HCT116 (cell line): ENCODE data around the gene RPL18A. TPM values are rescaled to one million over a fixed set of nuclear protein-coding genes. Genes with fewer than 3 reads are reported as not detected.

Source experiments
- ATAC-seq: fragments of 200-7000 bp; cut with Tn5 transposase; 2 replicates; pipeline ENCODE4 v1.9.1; 2020; ENCODE audit warnings: mild to moderate bottlenecking, moderate library complexity
- BruUV-seq: library from RNA; stranded (reverse); fragments of 400-500 nt; replicated peaks from 2 replicates; lab custom pipeline; 2021; lab: Mats Ljungman, UMichigan
- CTCF ChIA-PET: fragments of 300-600 bp; sonication (Branson Sonifier 250); formaldehyde crosslinking; loops from one replicate; lab custom pipeline; 2021; ENCODE audit warnings: antibody characterized with exemption; lab: Charles Lee
- POLR2A ChIA-PET: fragments of 300-600, 350-600 bp; sonication (Branson Sonifier 250); formaldehyde crosslinking; loops from one replicate; lab custom pipeline; 2021; ENCODE audit warnings: antibody characterized with exemption; lab: Charles Lee
- RAD21 ChIA-PET, 2 experiments: fragments of 300-600 bp; sonication (Branson Sonifier 250); formaldehyde crosslinking; loops; one replicate each; lab custom pipeline; 2023; ENCODE audit warnings: low total read pairs in 2 of 2; ENCODE audit not compliant: uncharacterized antibody in 2 of 2, unreplicated experiment in 2 of 2, low non-redundant PET in 1 of 2; lab: Charles Lee
- DNase-seq: peaks from one replicate; pipeline ENCODE4 v3.0.0-alpha.2; 2010; ENCODE audit warnings: low read depth, low spot score
- H2AFZ ChIP-seq: fragments of 200-600 bp; shearing (Covaris generic), sonication (generic); 2 replicates; pipeline ENCODE4 v1.6.1; 2017; ENCODE audit warnings: low read depth, mixed run types, mixed read lengths, antibody characterized with exemption, low read length; ENCODE audit not compliant: poor library complexity, severe bottlenecking
- H3K27ac ChIP-seq: 2 replicates; pipeline ENCODE4 v1.5.1; 2012; ENCODE audit warnings: low read depth, low read length
- H3K27me3 ChIP-seq: fragments of 200-600 bp; sonication (generic); 2 replicates; pipeline ENCODE4 v1.6.1; 2016; ENCODE audit warnings: mixed run types, low read length, mixed read lengths; ENCODE audit not compliant: insufficient read depth
- H3K36me3 ChIP-seq, 2 experiments: fragments of 200-500 bp in 1 of 2; fragments of 200-600 bp in 1 of 2; sonication (Bioruptor generic) in 1 of 2; sonication (generic) in 1 of 2; 2 replicates each; pipeline versions ENCODE4 v1.5.1 to v1.6.1; 2014 to 2016; ENCODE audit warnings: low read length in 2 of 2, inconsistent platforms in 1 of 2, mixed read lengths in 1 of 2, mixed run types in 1 of 2; ENCODE audit not compliant: insufficient read depth in 2 of 2, control insufficient read depth in 1 of 2
- H3K4me1 ChIP-seq, 2 experiments: fragments of 200-600 bp in 1 of 2; sonication (generic) in 1 of 2; 2 replicates each; pipeline versions ENCODE4 v1.5.1 to v1.6.1; 2012 to 2017; ENCODE audit warnings: low read length in 2 of 2, inconsistent platforms in 1 of 2, mild to moderate bottlenecking in 1 of 2, mixed read lengths in 1 of 2, mixed run types in 1 of 2, moderate library complexity in 1 of 2; ENCODE audit not compliant: insufficient read depth in 2 of 2, control insufficient read depth in 1 of 2
- H3K4me2 ChIP-seq: fragments of 200-600 bp; sonication (generic); 2 replicates; pipeline ENCODE4 v1.6.1; 2017; ENCODE audit warnings: mixed run types, low read length, mixed read lengths
- H3K4me3 ChIP-seq, 2 experiments: fragments of 200-600 bp in 1 of 2; sonication (generic) in 1 of 2; replicated peaks in 1 of 2; 2 replicates each; pipeline ENCODE4 v1.5.1; 2011 to 2016; ENCODE audit warnings: low read length in 2 of 2, control low read depth in 1 of 2, low read depth in 1 of 2, mild to moderate bottlenecking in 1 of 2, mixed read lengths in 1 of 2, mixed run types in 1 of 2
- H3K79me2 ChIP-seq: fragments of 200-600 bp; sonication (generic); 2 replicates; pipeline ENCODE4 v1.6.1; 2017; ENCODE audit warnings: mild to moderate bottlenecking, mixed run types, low read length, moderate library complexity, mixed read lengths; ENCODE audit not compliant: insufficient read depth
- H3K9ac ChIP-seq: fragments of 200-600 bp; sonication (generic); 2 replicates; pipeline ENCODE4 v1.6.1; 2016; ENCODE audit warnings: low read length, mixed read lengths
- H3K9me2 ChIP-seq: fragments of 200-600 bp; sonication (generic), shearing (Covaris generic); 2 replicates; pipeline ENCODE4 v1.6.1; 2017; ENCODE audit warnings: mixed run types, mild to moderate bottlenecking, moderate library complexity; ENCODE audit not compliant: insufficient read depth
- H3K9me3 ChIP-seq, 2 experiments: fragments of 200-500 bp in 1 of 2; fragments of 200-600 bp in 1 of 2; sonication (Bioruptor generic) in 1 of 2; sonication (generic) in 1 of 2; 2 replicates each; pipeline ENCODE4 v1.6.1; 2014 to 2017; ENCODE audit warnings: low read length in 2 of 2, mixed read lengths in 2 of 2, inconsistent platforms in 1 of 2, low read depth in 1 of 2, mild to moderate bottlenecking in 1 of 2, mixed run types in 1 of 2, moderate library complexity in 1 of 2; ENCODE audit not compliant: control insufficient read depth in 1 of 2, insufficient read depth in 1 of 2
- H4K20me1 ChIP-seq: fragments of 200-600 bp; sonication (generic), shearing (Covaris generic); 2 replicates; pipeline ENCODE4 v1.6.1; 2017; ENCODE audit warnings: mixed run types, mild to moderate bottlenecking, moderate library complexity; ENCODE audit not compliant: insufficient read depth
- CBX3 ChIP-seq: IDR thresholded peaks from 2 replicates; pipeline ENCODE4 v1.6.1; 2012; ENCODE audit warnings: low read depth
- EGR1 ChIP-seq: IDR thresholded peaks from 2 replicates; pipeline ENCODE4 v1.6.1; 2012; ENCODE audit warnings: low read depth
- RAD21 ChIP-seq: IDR thresholded peaks from 2 replicates; pipeline ENCODE4 v1.6.1; 2012; ENCODE audit warnings: low read depth, mild to moderate bottlenecking
- intact Hi-C: fragments of 100-400 bp; cut with micrococcal nuclease; formaldehyde crosslinking; loops from 2 replicates; pipeline ENCODE4 v1.10.0; 2022
- total RNA-seq: library from RNA; stranded (reverse); gene quantifications from one replicate; pipeline ENCODE4 v1.2.1, GENCODE V29; 2021; ENCODE audit not compliant: unreplicated experiment
- TF ChIP-seq, protein P1 (sequence below), 3 experiments: fragments of 200-600 bp in 1 of 3; sonication (generic) in 1 of 3; IDR thresholded peaks in 2 of 3; conservative IDR thresholded peaks in 1 of 3; 2 replicates each; pipeline ENCODE4 v1.5.1; 2012 to 2017; ENCODE audit warnings: low read depth in 2 of 3, low read length in 2 of 3, antibody characterized with exemption in 1 of 3, borderline replicate concordance in 1 of 3, control low read depth in 1 of 3, mild to moderate bottlenecking in 1 of 3, mixed read lengths in 1 of 3, mixed run types in 1 of 3, moderate library complexity in 1 of 3; ENCODE audit not compliant: insufficient read depth in 1 of 3
- TF ChIP-seq, protein P2 (sequence below): IDR thresholded peaks from 2 replicates; pipeline ENCODE4 v1.6.1; 2011; ENCODE audit warnings: mild to moderate bottlenecking, low read length, moderate library complexity; ENCODE audit not compliant: insufficient replicate concordance; ENCODE audit errors: extremely low read depth

Gene RPL18A
- total RNA-seq, 1 experiment from 2014 or later = 3,525 TPM

DNA sequence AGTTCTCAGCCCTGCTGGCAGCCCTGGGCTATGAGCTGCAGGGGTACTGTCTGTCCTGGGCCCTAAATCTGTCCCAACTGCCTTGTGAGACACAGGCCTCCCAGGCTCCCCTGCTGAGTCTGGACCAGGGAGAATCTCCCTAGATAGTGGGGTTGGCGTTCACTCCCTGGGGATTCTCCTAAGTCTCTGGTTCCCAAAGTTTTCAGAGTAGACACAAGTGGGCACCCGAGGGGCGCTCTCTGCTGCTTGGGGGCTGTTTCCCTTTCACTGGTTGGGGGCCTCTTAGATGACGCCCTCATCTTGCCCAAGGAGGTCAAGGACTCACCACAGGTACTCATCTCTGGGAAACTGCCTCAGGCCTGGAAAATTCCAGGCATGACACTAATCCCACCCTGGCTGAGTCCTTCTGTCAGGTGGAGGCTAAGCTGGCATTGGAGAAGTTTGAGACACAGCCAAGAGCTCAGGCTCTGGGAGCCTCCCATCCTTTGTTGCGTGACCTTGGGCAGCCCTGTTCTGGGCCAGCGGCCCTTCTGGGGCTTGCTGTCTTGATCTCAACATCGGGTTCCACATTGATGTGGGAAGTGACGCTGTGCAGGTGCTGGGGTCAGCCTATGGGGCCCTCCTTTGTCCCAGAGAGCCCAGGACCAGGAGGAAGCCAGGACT is 3.9 kb downstream of the RPL18A start:
- intact Hi-C loops = no loop called here

More for the DNA sequence above, 3.9 kb downstream of the RPL18A start:
- ATAC-seq (no peak), DNase-seq (no peak)
- Histone ChIP-seq H3K4me3 (no peak overlapping the region), H3K9me2 (no peaks in the 10 kb centered on the region), H3K27me3 (no peaks in the 10 kb centered on the region), H3K4me1 (peaks cover 39 to 64% of the 10 kb centered on the region in 2 experiments), H3K79me2 (peaks cover 41% of the 10 kb centered on the region), H3K36me3 (peaks cover 20 to 46% of the 10 kb centered on the region in 2 experiments), H3K4me2 (peak overlapping the region; percentile 23; the same call in 1 of the 2 replicates), H4K20me1 (peaks cover 17% of the 10 kb centered on the region; the same call in 1 of the 2 replicates), H3K9ac (peak overlapping the region; percentile 38; the same call in 1 of the 2 replicates), H2AFZ (no peak overlapping the region), H3K9me3 (no peaks in the 10 kb centered on the region), H3K27ac (peak overlapping the region; percentile 84)
- ChIA-PET RAD21 (no interaction called here), CTCF (interaction anchor here (1.0 kb wide), 1 partner anchor 11 kb away, joined by 3 read pairs; no protein-coding TSS in a partner anchor), POLR2A (interaction anchor here (0.8 to 4.0 kb wide), 6 partner anchors 33 to 134 kb away, joined by 3 to 34 read pairs (median 5); partner anchors contain the start of genes B3GNT3 and CCDC124)
- no peak for TF ChIP-seq CBX3
- TF ChIP-seq, protein P1, sequence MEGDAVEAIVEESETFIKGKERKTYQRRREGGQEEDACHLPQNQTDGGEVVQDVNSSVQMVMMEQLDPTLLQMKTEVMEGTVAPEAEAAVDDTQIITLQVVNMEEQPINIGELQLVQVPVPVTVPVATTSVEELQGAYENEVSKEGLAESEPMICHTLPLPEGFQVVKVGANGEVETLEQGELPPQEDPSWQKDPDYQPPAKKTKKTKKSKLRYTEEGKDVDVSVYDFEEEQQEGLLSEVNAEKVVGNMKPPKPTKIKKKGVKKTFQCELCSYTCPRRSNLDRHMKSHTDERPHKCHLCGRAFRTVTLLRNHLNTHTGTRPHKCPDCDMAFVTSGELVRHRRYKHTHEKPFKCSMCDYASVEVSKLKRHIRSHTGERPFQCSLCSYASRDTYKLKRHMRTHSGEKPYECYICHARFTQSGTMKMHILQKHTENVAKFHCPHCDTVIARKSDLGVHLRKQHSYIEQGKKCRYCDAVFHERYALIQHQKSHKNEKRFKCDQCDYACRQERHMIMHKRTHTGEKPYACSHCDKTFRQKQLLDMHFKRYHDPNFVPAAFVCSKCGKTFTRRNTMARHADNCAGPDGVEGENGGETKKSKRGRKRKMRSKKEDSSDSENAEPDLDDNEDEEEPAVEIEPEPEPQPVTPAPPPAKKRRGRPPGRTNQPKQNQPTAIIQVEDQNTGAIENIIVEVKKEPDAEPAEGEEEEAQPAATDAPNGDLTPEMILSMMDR (IDR thresholded peaks at IDR 0.05 in 2 of 3, conservative IDR thresholded peaks at IDR 0.05 in 1 of 3; ENCODE audit: borderline replicate concordance in 1 of 3, insufficient read depth in 1 of 3, low read depth in 2 of 3, low read length in 2 of 3) = no peak
- TF ChIP-seq RAD21 = no peak
- no peak for TF ChIP-seq EGR1
- TF ChIP-seq, protein P2, sequence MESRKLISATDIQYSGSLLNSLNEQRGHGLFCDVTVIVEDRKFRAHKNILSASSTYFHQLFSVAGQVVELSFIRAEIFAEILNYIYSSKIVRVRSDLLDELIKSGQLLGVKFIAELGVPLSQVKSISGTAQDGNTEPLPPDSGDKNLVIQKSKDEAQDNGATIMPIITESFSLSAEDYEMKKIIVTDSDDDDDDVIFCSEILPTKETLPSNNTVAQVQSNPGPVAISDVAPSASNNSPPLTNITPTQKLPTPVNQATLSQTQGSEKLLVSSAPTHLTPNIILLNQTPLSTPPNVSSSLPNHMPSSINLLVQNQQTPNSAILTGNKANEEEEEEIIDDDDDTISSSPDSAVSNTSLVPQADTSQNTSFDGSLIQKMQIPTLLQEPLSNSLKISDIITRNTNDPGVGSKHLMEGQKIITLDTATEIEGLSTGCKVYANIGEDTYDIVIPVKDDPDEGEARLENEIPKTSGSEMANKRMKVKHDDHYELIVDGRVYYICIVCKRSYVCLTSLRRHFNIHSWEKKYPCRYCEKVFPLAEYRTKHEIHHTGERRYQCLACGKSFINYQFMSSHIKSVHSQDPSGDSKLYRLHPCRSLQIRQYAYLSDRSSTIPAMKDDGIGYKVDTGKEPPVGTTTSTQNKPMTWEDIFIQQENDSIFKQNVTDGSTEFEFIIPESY = no peak
- BruUV-seq = no TSS peak
